Stimulated activated CD8-positive, alpha-beta memory T cell treated with anti-CD3 and anti-CD28 coated beads, Interleukin-12 subunit alpha, Interleukin-12 subunit beta, amount 100 ng/mL, for 24 hours (primary cell): ENCODE results near the gene TSPYL1.
"Not testable (repeated sequence)": the region's sequence is repeated elsewhere in the genome, so short reads cannot be mapped to it uniquely, and the experiment has no call there.

Experiments used
- DNase-seq: peaks from one replicate; pipeline ENCODE4 v3.0.0-alpha.2; 2020; ENCODE audit errors: extremely low read depth

Gene TSPYL1

GRCh38 chr6:116298273-116298672, 18.5 kb upstream of the TSPYL1 start:
- DNase-seq: no peak

GRCh38 chr6:116292553-116292952, 12.8 kb upstream of the TSPYL1 start:
- DNase-seq: no peak

- no peak for DNase-seq
These were observed 12.1 kb upstream of the TSPYL1 start for GRCh38 chr6:116291701-116292396.

- no peak for DNase-seq
These were observed 11.1 kb upstream of the TSPYL1 start for GRCh38 chr6:116290799-116291198.

- DNase-seq: no peak
These were observed 10.1 kb upstream of the TSPYL1 start for GRCh38 chr6:116289876-116290275.

GRCh38 chr6:116287689-116288282, 8.1 kb upstream of the TSPYL1 start:
- no peak for DNase-seq

GRCh38 chr6:116286773-116287358, 7.1 kb upstream of the TSPYL1 start:
- no peak for DNase-seq

- DNase-seq: not testable (repeated sequence)
These were observed 5.3 kb upstream of the TSPYL1 start for GRCh38 chr6:116284984-116285383.

- no peak for DNase-seq
These were observed 3.5 kb upstream of the TSPYL1 start for GRCh38 chr6:116283191-116283590.

- DNase-seq: no peak
These were observed 3.0 kb upstream of the TSPYL1 start for GRCh38 chr6:116282698-116283097.

GRCh38 chr6:116280933-116281316, 1.2 kb upstream of the TSPYL1 start:
- DNase-seq: no peak

- no peak for DNase-seq
These were observed 617 bp upstream of the TSPYL1 start for GRCh38 chr6:116280161-116280932.

GRCh38 chr6:116278854-116279231, 887 bp downstream of the TSPYL1 start:
- no peak for DNase-seq

GRCh38 chr6:116278481-116278829, 1.3 kb downstream of the TSPYL1 start:
- DNase-seq: no peak

GRCh38 chr6:116277124-116277523, 2.6 kb downstream of the TSPYL1 start:
- no peak for DNase-seq

- DNase-seq: no peak
These were observed 8.5 kb downstream of the TSPYL1 start for GRCh38 chr6:116271149-116271708.

GRCh38 chr6:116268589-116269293, 11.0 kb downstream of the TSPYL1 start:
- no peak for DNase-seq

- DNase-seq: no peak
These were observed 11.7 kb downstream of the TSPYL1 start for GRCh38 chr6:116267836-116268588.

- no peak for DNase-seq
These were observed 12.9 kb downstream of the TSPYL1 start for GRCh38 chr6:116266803-116267202.

- no peak for DNase-seq
These were observed 14.5 kb downstream of the TSPYL1 start for GRCh38 chr6:116265041-116265829.
